Activated CD4-positive, CD25-positive, alpha-beta regulatory T cell treated with anti-CD3 and anti-CD28 coated beads, Interleukin-2, amount 50 U/mL, for 16 hours (primary cell): Measurements from ENCODE around the gene ISM2.

ENCODE experiments used
- DNase-seq: peaks from one replicate; pipeline ENCODE4 v3.0.0-alpha.2; 2020; ENCODE audit warnings: low read depth, low spot score

Gene ISM2

GRCh38 chr14:77508249-77508648 is 9.6 kb upstream of the ISM2 start:
- DNase-seq: no peak

GRCh38 chr14:77507762-77508161 is 9.1 kb upstream of the ISM2 start:
- DNase-seq: no peak

GRCh38 chr14:77505031-77505430 is 6.4 kb upstream of the ISM2 start:
- no peak for DNase-seq

GRCh38 chr14:77503138-77503537 is 4.5 kb upstream of the ISM2 start:
- no peak for DNase-seq

GRCh38 chr14:77502109-77502782 is 3.6 kb upstream of the ISM2 start:
- DNase-seq: no peak

GRCh38 chr14:77498984-77499527 is 440 bp upstream of the ISM2 start:
- DNase-seq: no peak

- DNase-seq: no peak
Measured at GRCh38 chr14:77495334-77495733, 3.3 kb downstream of the ISM2 start.

- DNase-seq: no peak
Measured at GRCh38 chr14:77491056-77491455, 7.6 kb downstream of the ISM2 start.

- DNase-seq: no peak
Measured at GRCh38 chr14:77490347-77490986, 8.1 kb downstream of the ISM2 start.

- DNase-seq: no peak
Measured at GRCh38 chr14:77489041-77489440, 9.6 kb downstream of the ISM2 start.

- DNase-seq: no peak
Measured at GRCh38 chr14:77488558-77488957, 10.1 kb downstream of the ISM2 start.

GRCh38 chr14:77485901-77486678 is 12.5 kb downstream of the ISM2 start:
- no peak for DNase-seq

GRCh38 chr14:77485256-77485655 is 13.4 kb downstream of the ISM2 start:
- DNase-seq: no peak

- no peak for DNase-seq
Measured at GRCh38 chr14:77482422-77482821, 16.2 kb downstream of the ISM2 start.

- DNase-seq: no peak
Measured at GRCh38 chr14:77478796-77479195, 19.8 kb downstream of the ISM2 start.

GRCh38 chr14:77478029-77478428 is 20.6 kb downstream of the ISM2 start:
- DNase-seq: no peak

GRCh38 chr14:77475432-77476115 is 23.0 kb downstream of the ISM2 start:
- DNase-seq: no peak

- DNase-seq: no peak
Measured at GRCh38 chr14:77474479-77475177, 24.0 kb downstream of the ISM2 start.

GRCh38 chr14:77473921-77474320 is 24.7 kb downstream of the ISM2 start:
- no peak for DNase-seq

GRCh38 chr14:77470224-77470870 is 28.3 kb downstream of the ISM2 start:
- no peak for DNase-seq

GRCh38 chr14:77469539-77469938 is 29.1 kb downstream of the ISM2 start:
- DNase-seq: no peak
